Measurements from ENCODE around the gene KLRF1.

GRCh38 chr12:9880532-9881078 is 53.3 kb downstream of the KLRF1 start:
- TF ChIP-seq CTCF (IDR thresholded peaks at IDR 0.05; ENCODE audit: poor library complexity, severe bottlenecking): no peak
- no peak for TF ChIP-seq EZH2 (IDR thresholded peaks at IDR 0.05; ENCODE audit: borderline replicate concordance, insufficient read depth, low read length, poor library complexity, severe bottlenecking)
- TF ChIP-seq POLR2AphosphoS5 (IDR thresholded peaks at IDR 0.05): no peak
- no peak for TF ChIP-seq REST (IDR thresholded peaks at IDR 0.05; ENCODE audit: borderline replicate concordance)
- TF ChIP-seq RAD21 (conservative IDR thresholded peaks at IDR 0.05): no peak
- no peak for TF ChIP-seq MXI1 (conservative IDR thresholded peaks at IDR 0.05; ENCODE audit: poor library complexity, severe bottlenecking)
- TF ChIP-seq TAF1 (IDR thresholded peaks at IDR 0.05; ENCODE audit: low read depth): no peak
- no peak for TF ChIP-seq EP300 (conservative IDR thresholded peaks at IDR 0.05; ENCODE audit: poor library complexity, severe bottlenecking)
- TF ChIP-seq SMC3 (conservative IDR thresholded peaks at IDR 0.05; ENCODE audit: poor library complexity): no peak

Data from neural cell (in vitro differentiated cells).